GM19467 (cell line): Measurements from ENCODE around the gene ERG.

Experiments
- ATAC-seq: cut with Tn5 transposase; IDR thresholded peaks from one replicate; pipeline ENCODE4 v1.9.1; 2021; ENCODE audit warnings: mild to moderate bottlenecking, moderate library complexity; ENCODE audit not compliant: unreplicated experiment

The ERG gene

DNA sequence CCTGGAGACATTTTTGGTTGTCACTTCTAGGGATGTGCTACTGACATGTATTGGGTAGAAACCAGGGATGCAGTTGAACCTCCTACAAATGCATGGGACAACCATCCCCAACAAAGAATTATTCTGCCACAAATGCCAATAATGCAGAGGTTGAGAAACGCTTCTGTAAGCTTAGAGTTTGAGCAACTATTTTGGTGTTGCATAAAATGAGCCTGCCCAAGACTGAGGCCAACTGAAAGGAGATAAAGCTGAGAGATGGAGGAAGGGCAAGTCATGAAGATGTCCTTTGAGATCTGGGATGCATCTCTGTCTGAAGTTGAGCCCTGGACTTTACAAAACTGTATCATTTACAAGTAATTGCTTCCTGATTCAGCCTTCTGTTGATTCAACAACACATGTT lies 134.6 kb downstream of the ERG start:
- ATAC-seq: no peak

- ATAC-seq: no peak
These were observed 137.0 kb downstream of the ERG start for GRCh38 chr21:38361324-38361723.

DNA sequence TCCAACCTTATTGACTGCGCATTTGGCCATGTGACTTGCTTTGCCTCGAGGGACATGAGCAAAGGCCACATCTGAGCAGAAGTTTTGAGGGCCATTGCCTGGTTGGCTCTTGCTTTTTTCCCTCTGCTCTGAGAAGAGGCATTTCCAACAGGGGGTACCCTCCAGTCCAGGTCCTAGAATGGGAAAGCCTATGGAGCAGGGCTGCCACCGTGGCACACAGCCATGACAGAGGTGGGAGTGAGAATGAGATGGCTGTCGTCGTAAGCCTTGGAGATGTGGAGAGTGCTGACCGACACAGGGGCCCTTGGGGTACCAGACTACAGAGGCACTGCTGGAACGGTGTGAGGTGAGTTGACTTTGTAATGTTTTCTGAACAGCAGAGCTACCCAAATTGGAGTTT lies 138.4 kb downstream of the ERG start:
- no peak for ATAC-seq

GRCh38 chr21:38359090-38359489 lies 139.2 kb downstream of the ERG start:
- ATAC-seq: no peak

DNA sequence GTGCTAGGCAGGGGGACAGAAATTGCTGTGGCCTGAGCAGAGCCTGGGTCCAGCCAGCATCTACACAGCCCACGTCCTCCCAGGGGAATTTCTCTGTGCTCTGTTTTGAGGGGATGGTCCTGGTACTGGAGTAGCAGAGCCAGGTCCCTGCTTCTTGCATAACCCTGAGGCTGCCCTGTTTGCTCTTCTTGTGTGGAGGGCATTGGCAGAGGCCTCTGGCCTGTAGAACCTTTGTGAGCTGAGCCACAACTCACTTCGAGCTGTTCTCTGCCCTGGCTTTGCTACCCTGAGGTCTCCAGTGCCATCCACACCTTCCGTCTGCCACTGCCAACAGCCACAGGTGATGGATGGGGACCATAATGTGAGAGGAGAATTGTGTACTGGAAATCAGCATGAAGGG lies 139.6 kb downstream of the ERG start:
- no peak for ATAC-seq

DNA sequence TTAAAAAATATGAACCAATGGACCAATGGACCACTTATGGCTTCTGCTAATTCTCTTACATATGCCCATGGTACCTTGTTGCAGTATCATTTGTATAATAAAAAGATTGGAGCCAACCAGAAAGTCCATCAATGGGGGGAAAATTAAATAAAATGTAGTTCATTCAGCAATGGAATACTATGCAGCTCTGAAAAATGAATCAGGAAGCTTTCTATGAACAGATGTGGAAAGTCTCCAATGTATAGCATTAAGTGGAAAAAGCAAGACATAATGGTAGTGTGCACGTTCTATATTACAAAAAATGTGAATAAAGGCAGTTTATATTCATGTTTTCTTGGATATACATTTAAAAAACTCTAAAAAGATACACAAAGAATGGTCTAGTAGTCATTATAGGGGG lies 140.2 kb downstream of the ERG start:
- no peak for ATAC-seq

- ATAC-seq: no peak
These were observed 141.2 kb downstream of the ERG start for GRCh38 chr21:38356883-38357625.

GRCh38 chr21:38355992-38356781 lies 142.1 kb downstream of the ERG start:
- ATAC-seq: no peak

GRCh38 chr21:38355353-38355752 lies 142.9 kb downstream of the ERG start:
- ATAC-seq: no peak

GRCh38 chr21:38354746-38355145 lies 143.5 kb downstream of the ERG start:
- no peak for ATAC-seq

DNA sequence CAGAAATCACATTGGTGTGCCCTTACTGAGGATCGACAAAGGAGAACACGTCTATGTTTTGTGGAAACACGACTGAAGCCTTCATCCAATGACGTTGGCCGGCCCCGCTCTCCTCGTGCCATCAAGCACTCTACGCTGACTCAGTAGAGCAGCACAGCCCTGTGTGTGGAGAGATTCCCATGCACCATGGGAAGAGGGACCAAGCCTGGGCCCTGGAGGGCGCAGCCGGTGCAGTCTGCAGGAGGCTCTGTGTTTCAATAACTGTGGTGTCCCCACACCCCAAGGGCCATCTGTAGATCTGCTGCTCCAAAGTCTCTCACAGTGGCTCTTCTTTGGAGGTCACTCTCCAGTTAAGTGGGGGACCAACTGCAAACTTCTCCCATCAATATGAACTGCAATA lies 144.0 kb downstream of the ERG start:
- ATAC-seq: no peak

DNA sequence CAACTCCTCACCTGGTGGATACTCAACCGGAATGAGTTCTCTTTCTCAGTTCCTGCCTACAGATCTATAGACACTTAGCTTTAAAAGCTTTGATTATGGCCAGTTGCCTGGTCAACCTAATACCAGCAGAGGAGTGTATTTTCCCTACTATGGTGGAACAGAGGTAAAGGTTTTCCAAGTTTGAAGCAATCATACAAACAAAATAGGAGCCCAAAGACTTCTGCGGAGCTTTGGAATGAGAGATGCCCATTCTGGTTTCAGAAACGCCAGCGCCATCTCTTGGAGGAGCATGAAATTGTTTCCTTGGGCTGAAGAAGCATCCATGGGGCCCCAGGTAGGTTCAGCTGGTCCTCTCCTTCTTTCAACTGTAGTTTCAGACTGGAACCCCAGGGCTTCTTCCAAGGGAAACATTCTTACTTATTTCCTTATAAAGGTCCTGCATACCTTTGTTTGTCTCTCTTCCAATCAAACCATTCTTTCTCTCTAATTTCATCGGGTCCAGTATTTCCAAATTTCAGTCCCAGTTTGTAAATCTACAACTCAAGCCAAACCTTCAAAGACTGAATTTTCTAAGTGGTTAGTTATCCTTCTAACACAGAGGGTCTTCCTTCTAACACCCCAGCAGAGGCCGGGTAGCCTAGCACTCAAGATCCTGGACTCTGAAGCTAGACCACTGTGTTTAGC lies 145.6 kb downstream of the ERG start:
- ATAC-seq: no peak

- no peak for ATAC-seq
These were observed 146.2 kb downstream of the ERG start for GRCh38 chr21:38351961-38352521.

DNA sequence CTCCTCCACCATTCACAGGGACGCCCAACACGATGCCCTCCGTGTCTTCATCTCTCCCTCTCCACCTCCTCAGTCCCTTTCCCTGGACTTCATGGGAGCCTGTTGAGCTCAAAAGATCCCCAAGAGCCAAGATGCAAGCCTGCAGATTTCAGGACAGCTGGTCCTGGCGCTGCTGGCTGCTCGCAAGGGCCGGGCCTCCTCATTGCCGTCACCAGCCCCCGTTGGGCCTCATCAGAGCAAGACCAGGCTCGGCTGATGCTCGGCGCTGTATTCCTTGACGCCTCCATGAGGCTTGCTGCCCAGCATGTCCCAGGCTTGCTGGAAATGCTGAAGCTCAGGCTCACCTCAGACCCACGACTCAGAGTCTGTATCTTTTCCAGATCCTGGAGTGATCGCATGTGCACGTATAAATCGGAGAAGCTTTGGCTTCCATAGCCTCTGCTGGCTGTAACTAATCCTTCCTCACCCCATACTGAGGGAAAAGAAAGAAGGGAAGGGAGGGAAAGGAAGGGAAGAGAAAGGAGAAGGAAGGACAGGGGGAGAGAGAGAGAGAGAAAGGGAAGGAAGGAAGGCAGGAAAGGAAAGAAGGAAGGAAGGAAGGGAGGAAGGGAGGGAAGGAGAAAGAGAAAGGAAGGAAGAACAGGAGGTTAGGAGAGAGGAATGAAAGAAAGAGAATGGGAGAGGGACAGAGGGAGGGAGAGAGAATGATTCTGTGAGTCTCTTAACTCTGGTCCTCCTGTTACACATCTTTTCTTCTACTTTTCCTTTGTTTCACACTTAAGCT lies 146.9 kb downstream of the ERG start:
- no peak for ATAC-seq

- ATAC-seq: no peak
These were observed 147.6 kb downstream of the ERG start for GRCh38 chr21:38350684-38351083.

DNA sequence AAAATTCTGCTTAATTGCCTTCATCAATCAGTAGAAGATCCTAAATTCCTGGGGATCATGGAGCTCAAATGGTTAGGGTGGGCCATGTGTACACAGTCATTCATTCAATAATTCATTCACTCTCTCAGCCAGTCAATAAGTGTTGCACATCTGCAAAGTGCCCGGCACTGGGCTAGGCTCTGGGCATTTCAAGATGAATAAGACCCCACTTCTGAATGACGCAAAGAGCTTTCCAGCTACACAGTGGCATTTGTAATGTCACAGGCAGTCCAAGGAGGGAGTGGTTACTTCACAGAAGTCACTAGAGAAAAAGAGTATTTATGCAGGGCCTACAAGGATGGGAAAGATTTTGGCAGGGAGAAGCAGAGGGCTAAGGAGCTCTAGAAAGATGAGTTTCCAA lies 148.3 kb downstream of the ERG start:
- no peak for ATAC-seq

DNA sequence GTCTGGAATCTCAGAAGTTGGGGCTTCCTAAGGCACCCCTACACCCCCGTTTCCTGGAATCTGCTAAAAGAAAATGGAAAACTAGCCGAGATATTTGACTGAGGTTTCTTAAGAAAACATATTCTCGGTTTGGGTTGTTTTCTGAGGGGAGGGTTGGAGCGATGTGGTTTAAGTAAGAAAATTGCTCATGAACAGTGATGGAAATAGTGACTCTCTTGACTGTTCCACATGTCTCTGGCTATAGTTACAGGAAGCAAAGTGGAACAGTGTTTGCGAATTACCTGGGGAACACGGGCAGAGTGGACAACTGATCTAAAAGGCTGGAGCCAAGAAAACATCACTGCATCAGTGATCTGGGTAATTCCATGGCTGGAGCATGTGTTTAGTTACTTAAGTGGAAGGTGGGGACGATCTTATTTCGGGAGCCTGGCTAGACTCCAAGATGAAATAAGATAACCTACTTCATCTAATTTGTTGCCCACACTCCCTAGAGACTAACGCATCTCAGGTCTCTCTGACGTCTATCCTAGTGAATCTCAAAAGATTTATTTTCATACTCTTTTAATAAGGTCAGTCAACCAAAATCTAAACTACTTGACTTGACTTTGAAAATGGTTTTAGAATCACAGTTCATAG lies 149.0 kb downstream of the ERG start:
- no peak for ATAC-seq

DNA sequence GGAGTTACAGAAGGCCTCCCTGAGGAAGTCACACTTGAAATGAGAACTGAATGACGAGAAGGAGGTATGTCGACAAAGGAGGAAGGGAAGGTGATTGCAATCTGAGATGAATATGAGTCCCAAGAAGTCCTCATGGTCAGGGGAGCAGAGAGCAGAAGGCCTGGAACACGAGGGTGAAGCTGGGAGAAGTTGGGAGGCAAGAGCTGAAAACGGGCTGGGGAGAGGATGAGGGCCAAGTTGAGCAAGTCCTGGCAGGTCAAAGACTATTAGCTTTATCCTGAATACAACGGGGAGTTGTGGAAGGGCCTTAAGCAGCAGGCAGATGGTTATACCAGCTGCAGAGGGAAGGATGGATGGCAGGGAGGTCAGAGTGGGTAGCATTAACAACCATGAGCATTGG lies 152.0 kb downstream of the ERG start:
- ATAC-seq: no peak

DNA sequence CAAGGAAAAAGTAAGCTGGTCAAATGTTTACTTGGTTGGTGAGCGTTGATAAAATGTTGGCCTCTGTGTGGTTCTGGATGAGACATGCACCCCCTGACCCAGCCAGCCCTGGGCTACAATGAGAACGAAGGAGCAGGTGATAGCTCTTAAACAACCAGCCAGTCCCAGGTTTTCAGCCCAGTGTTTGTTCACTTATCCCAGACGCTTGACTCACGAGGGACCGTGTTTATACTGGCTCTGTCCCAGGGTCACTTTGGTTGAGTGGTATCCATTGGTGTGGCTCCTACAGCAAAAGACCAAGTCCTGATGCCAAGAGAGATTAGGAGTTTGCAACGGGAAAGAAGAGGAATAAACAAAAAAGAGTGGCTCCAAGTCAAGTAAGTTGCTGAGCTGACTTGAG lies 154.6 kb downstream of the ERG start:
- no peak for ATAC-seq

DNA sequence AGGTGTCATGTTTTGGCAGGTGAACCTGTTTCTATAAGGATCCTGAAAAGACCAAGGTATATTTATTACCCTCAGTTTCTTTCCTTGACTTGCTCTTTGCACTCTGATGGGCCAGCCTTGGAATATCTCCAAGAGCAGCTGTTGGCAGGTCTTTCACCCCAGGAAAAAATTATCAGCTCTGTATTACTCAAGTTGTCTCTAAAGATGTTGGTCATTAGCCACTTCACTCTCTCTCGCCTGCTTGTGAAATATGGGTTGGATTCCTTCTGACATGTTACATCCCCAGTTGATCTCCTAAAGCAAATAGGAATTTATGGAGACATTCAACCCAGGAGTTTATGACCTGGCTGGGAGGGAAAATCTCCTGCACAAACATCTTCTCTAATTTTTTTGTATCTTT lies 155.5 kb downstream of the ERG start:
- no peak for ATAC-seq
